Ureter (tissue), 1 donor: ENCODE results near the gene LSM2. TPM values are rescaled to one million over a fixed set of nuclear protein-coding genes. Genes with fewer than 3 reads are reported as not detected.
"Not testable (repeated sequence)": the region's sequence is repeated elsewhere in the genome, so short reads cannot be mapped to it uniquely, and the experiment has no call there.

ENCODE experiments used
- DNase-seq: peaks from one replicate; pipeline ENCODE4 v3.0.0-alpha.2; 2020; ENCODE audit warnings: low spot score
- total RNA-seq: library from RNA; stranded (reverse); gene quantifications from one replicate; pipeline ENCODE4 v1.2.4, GENCODE V29; 2023
- donor health status: DM: yes; HTN: yes; CAD: no.

The LSM2 gene
- 35.6 TPM for total RNA-seq

GRCh38 chr6:31806470-31807272, at the start of gene LSM2:
TSS of gene LSM2 (minus strand) at chr6:31806966. CDS start at chr6:31806757, 209 bp downstream.
- DNase-seq = peak; percentile 97

GRCh38 chr6:31851980-31852718, 45.4 kb upstream of the LSM2 start:
- DNase-seq = not testable (repeated sequence)

GRCh38 chr6:31851485-31851832, 44.7 kb upstream of the LSM2 start:
- no peak for DNase-seq

GRCh38 chr6:31850765-31851484, 44.2 kb upstream of the LSM2 start:
- no peak for DNase-seq

GRCh38 chr6:31847276-31847978, 40.7 kb upstream of the LSM2 start:
- DNase-seq = no peak

- no peak for DNase-seq
These were observed 37.7 kb upstream of the LSM2 start for GRCh38 chr6:31844507-31844906.

GRCh38 chr6:31842053-31842452, 35.3 kb upstream of the LSM2 start:
- DNase-seq = no peak

GRCh38 chr6:31839779-31840126, 33.0 kb upstream of the LSM2 start:
- DNase-seq = not testable (repeated sequence)

GRCh38 chr6:31838968-31839367, 32.2 kb upstream of the LSM2 start:
- DNase-seq = no peak

- DNase-seq = not testable (repeated sequence)
These were observed 31.4 kb upstream of the LSM2 start for GRCh38 chr6:31838114-31838553.

GRCh38 chr6:31837369-31838113, 30.8 kb upstream of the LSM2 start:
- DNase-seq = no peak

- DNase-seq = no peak
These were observed 30.0 kb upstream of the LSM2 start for GRCh38 chr6:31836474-31837368.

GRCh38 chr6:31836047-31836473, 29.3 kb upstream of the LSM2 start:
- no peak for DNase-seq

GRCh38 chr6:31834367-31835250, 27.8 kb upstream of the LSM2 start:
- DNase-seq = peak; percentile 89

- DNase-seq = no peak
These were observed 24.8 kb upstream of the LSM2 start for GRCh38 chr6:31831350-31832215.

- DNase-seq = no peak
These were observed 24.1 kb upstream of the LSM2 start for GRCh38 chr6:31830886-31831335.

GRCh38 chr6:31829633-31830283, 23.0 kb upstream of the LSM2 start:
- DNase-seq = no peak
